B cell (primary cell): Measurements from ENCODE around the gene RETN. TPM values are rescaled to one million over a fixed set of nuclear protein-coding genes. Genes with fewer than 3 reads are reported as not detected.

ENCODE experiments used
- ATAC-seq: fragments of 200-7000 bp; cut with Tn5 transposase; one replicate; pipeline ENCODE4 v1.10.0; 2021; ENCODE audit warnings: low read depth, mild to moderate bottlenecking, moderate number of reproducible peaks, moderate library complexity
- CTCF ChIA-PET: fragments of 350-600 bp; sonication (Branson Sonifier 250); formaldehyde crosslinking; loops from one replicate; lab custom pipeline; 2021; ENCODE audit warnings: antibody characterized with exemption, inconsistent platforms; lab: Charles Lee
- POLR2A ChIA-PET: fragments of 350-600 bp; sonication (Branson Sonifier 250); formaldehyde crosslinking; loops from one replicate; lab custom pipeline; 2021; ENCODE audit warnings: antibody characterized with exemption; lab: Charles Lee
- DNase-seq: peaks from one replicate; pipeline ENCODE4 v3.0.0; 2013
- H2AFZ ChIP-seq: 2 replicates; pipeline ENCODE4 v1.6.1; 2012; ENCODE audit warnings: mild to moderate bottlenecking, low read depth, low read length; ENCODE audit not compliant: insufficient read depth, poor library complexity, severe bottlenecking
- H3K27ac ChIP-seq, 2 donors: 1 replicate in 1 of 2; 2 replicates in 1 of 2; pipeline ENCODE4 v1.5.1; 2012 to 2013; ENCODE audit warnings: low read length in 2 of 2, mild to moderate bottlenecking in 2 of 2, moderate library complexity in 1 of 2
- H3K27me3 ChIP-seq, 4 experiments: fragments of 200-600 bp in 1 of 4; sonication (generic) in 1 of 4; replicated peaks in 1 of 4; 1 replicate in 2 of 4; 2 replicates in 2 of 4; pipeline versions ENCODE4 v1.6.1 to v1.7.0; 2013 to 2016; ENCODE audit warnings: low read length in 3 of 4, mild to moderate bottlenecking in 2 of 4, mixed read lengths in 1 of 4, moderate library complexity in 1 of 4; ENCODE audit not compliant: insufficient read depth in 4 of 4, control insufficient read depth in 3 of 4; ENCODE audit errors: control extremely low read depth in 1 of 4
- H3K36me3 ChIP-seq, 2 experiments: replicated peaks in 1 of 2; 1 replicate in 1 of 2; 2 replicates in 1 of 2; pipeline versions ENCODE4 v1.6.1 to v1.7.1; 2013; ENCODE audit warnings: low read length in 1 of 2; ENCODE audit not compliant: insufficient read depth in 2 of 2, control insufficient read depth in 1 of 2; ENCODE audit errors: control extremely low read depth in 1 of 2, extremely low read depth in 1 of 2
- H3K4me1 ChIP-seq, 2 donors: fragments of 200-600 bp in 1 of 2; sonication (generic) in 1 of 2; 1 replicate in 1 of 2; 2 replicates in 1 of 2; pipeline versions ENCODE4 v1.5.1 to v1.6.1; 2013 to 2017; ENCODE audit warnings: low read length in 2 of 2; ENCODE audit not compliant: control insufficient read depth in 2 of 2, insufficient read depth in 2 of 2
- H3K4me2 ChIP-seq: replicated peaks from 2 replicates; pipeline ENCODE3; 2012; ENCODE audit warnings: mild to moderate bottlenecking, low read depth, low read length; ENCODE audit not compliant: poor library complexity, severe bottlenecking
- H3K4me3 ChIP-seq, 5 experiments: fragments of 200-600 bp in 1 of 5; sonication (generic) in 1 of 5; 1 replicate in 3 of 5; 2 replicates in 2 of 5; pipeline versions ENCODE4 v1.5.1 to v1.7.0; 2011 to 2016; ENCODE audit warnings: low read length in 4 of 5, mild to moderate bottlenecking in 4 of 5, low read depth in 2 of 5, control low read depth in 1 of 5, moderate library complexity in 1 of 5; ENCODE audit not compliant: insufficient read depth in 1 of 5; ENCODE audit errors: control extremely low read depth in 1 of 5, extremely low read depth in 1 of 5
- H3K79me2 ChIP-seq: fragments of 200-600 bp; sonication (generic); one replicate; pipeline ENCODE4 v1.6.0; 2016; ENCODE audit warnings: low read length; ENCODE audit not compliant: control insufficient read depth, insufficient read depth
- H3K9ac ChIP-seq: fragments of 200-600 bp; sonication (generic); 2 replicates; pipeline ENCODE4 v1.6.1; 2017; ENCODE audit warnings: mild to moderate bottlenecking, low read length, moderate library complexity
- H3K9me3 ChIP-seq, 3 donors: one replicate each; pipeline versions ENCODE4 v1.6.1 to v1.7.1; 2013; ENCODE audit warnings: low read length in 2 of 3; ENCODE audit not compliant: control insufficient read depth in 2 of 3, insufficient read depth in 1 of 3; ENCODE audit errors: control extremely low read depth in 1 of 3
- H4K20me1 ChIP-seq: 2 replicates; pipeline ENCODE4 v1.6.0; 2012; ENCODE audit warnings: mild to moderate bottlenecking, low read length; ENCODE audit not compliant: insufficient read depth, control insufficient read depth, poor library complexity, severe bottlenecking
- H3K27ac Mint-ChIP-seq: one replicate; pipeline ENCODE4 v1.8.0; 2021; ENCODE audit warnings: mixed read lengths
- H3K27me3 Mint-ChIP-seq: one replicate; pipeline ENCODE4 v1.8.0; 2021; ENCODE audit warnings: mixed read lengths
- H3K4me1 Mint-ChIP-seq: one replicate; pipeline ENCODE4 v1.8.0; 2021; ENCODE audit warnings: mixed read lengths
- H3K4me3 Mint-ChIP-seq: one replicate; pipeline ENCODE4 v1.8.0; 2021; ENCODE audit warnings: mixed read lengths
- H3K9me3 Mint-ChIP-seq: one replicate; pipeline ENCODE4 v1.8.0; 2022; ENCODE audit warnings: mixed read lengths; ENCODE audit not compliant: insufficient read depth
- CTCF ChIP-seq: fragments of 200-600 bp; IDR thresholded peaks from one replicate; pipeline ENCODE4 v1.8.0; 2022; ENCODE audit warnings: antibody characterized with exemption, mild to moderate bottlenecking
- EZH2 ChIP-seq: IDR thresholded peaks from 2 replicates; pipeline ENCODE4 v1.6.1; 2012; ENCODE audit warnings: borderline replicate concordance, low read depth, mild to moderate bottlenecking, moderate library complexity, low read length; ENCODE audit not compliant: insufficient read depth, poor library complexity, severe bottlenecking
- WGBS: methylation state at CpG from one replicate; pipeline ENCODE4 v1.1.5; 2013; ENCODE audit warnings: missing lambda C conversion rate; ENCODE audit not compliant: insufficient coverage; 5-methylcytosine and 5-hydroxymethylcytosine counted together
- intact Hi-C: fragments of 100-400 bp; cut with micrococcal nuclease; formaldehyde crosslinking; loops from one replicate; pipeline ENCODE4 v1.10.0; 2022
- polyA plus RNA-seq: library from polyadenylated mRNA; depleted of rRNA; stranded (reverse); fragments of >200 nt; gene quantifications from 2 replicates; pipeline ENCODE4 v1.2.3, GENCODE V29; 2012
- total RNA-seq, 2 donors: library from RNA; stranded (reverse); fragments of 120-200 nt in 1 of 2; gene quantifications; 1 replicate in 1 of 2; 2 replicates in 1 of 2; pipeline versions ENCODE4 v1.2.3 to v1.2.4, GENCODE V29; 2013 to 2022

Gene RETN
- total and polyA plus RNA-seq, 2 donors (not counting 1 experiment from before 2014, with no cell fraction given), result not detected

- H3K27ac ChIP-seq, result no peak overlapping the region
Measured at GRCh38 chr19:7674010-7675005, 5.5 kb downstream of the RETN start.

More at GRCh38 chr19:7674010-7675005, 5.5 kb downstream of the RETN start:
- H3K27me3 Mint-ChIP-seq, result peaks cover 45% of the 10 kb centered on the region
- no peak for ATAC-seq
- intact Hi-C loops, result loop anchor here (5.0 kb wide), 1 partner anchor 577 kb away; no protein-coding TSS in a partner anchor
- Histone ChIP-seq H3K27me3 (peaks cover 0 to 57% (median 13%) of the 10 kb centered on the region in 4 experiments), H4K20me1 (no peaks in the 10 kb centered on the region), H3K9me3 (peaks cover 0 to 12% (median 0%) of the 10 kb centered on the region in 3 donors), H3K9ac (no peak overlapping the region), H3K4me3 (no peak overlapping the region), H3K79me2 (no peaks in the 10 kb centered on the region), H3K4me1 (peaks cover 29 to 33% of the 10 kb centered on the region in 2 donors), H3K36me3 (no peaks in the 10 kb centered on the region), H2AFZ (no peak overlapping the region), H3K4me2 (no peak overlapping the region)
- ChIA-PET POLR2A (interaction anchor here (0.6 kb wide), 1 partner anchor 134 kb away, joined by 3 read pairs; no protein-coding TSS in a partner anchor), CTCF (interaction anchor here (0.7 to 1.1 kb wide), 4 partner anchors 16 to 126 kb away, joined by 3 to 7 read pairs (median 4); no protein-coding TSS in a partner anchor)
- no peak for DNase-seq
- no peak overlapping the region for H3K4me3 Mint-ChIP-seq
- 48% methylated on average over 10 of the region's 21 CpGs for WGBS
- TF ChIP-seq EZH2 (no peak), CTCF (no peak)
- H3K4me1 Mint-ChIP-seq, result peaks cover 39% of the 10 kb centered on the region
- H3K27ac Mint-ChIP-seq, result no peak overlapping the region
- no peaks in the 10 kb centered on the region for H3K9me3 Mint-ChIP-seq
